K562 (cell line): Measurements from ENCODE around the gene ME3. TPM values are rescaled to one million over a fixed set of nuclear protein-coding genes. Genes with fewer than 3 reads are reported as not detected.

Source experiments
- ATAC-seq: fragments of 200-7000 bp; cut with Tn5 transposase; 3 replicates; pipeline ENCODE4 v1.9.1; 2020; ENCODE audit warnings: moderate library complexity
- BruUV-seq: library from RNA; stranded (reverse); fragments of 400-500 nt; replicated peaks from 2 replicates; lab custom pipeline; 2021; lab: Mats Ljungman, UMichigan
- CTCF ChIA-PET: fragments of 300-600 bp; formaldehyde crosslinking; extraction: SDS; loops from one replicate; lab custom pipeline; 2021; ENCODE audit warnings: low intra/inter-chr PET ratio; lab: Yijun Ruan, JAX
- POLR2A ChIA-PET: fragments of 300-600, 350-650 bp; sonication (Branson Sonifier 250); formaldehyde crosslinking; extraction: SDS; loops from one replicate; lab custom pipeline; 2021; ENCODE audit warnings: antibody characterized with exemption, inconsistent platforms; lab: Yijun Ruan, JAX
- DNase-seq, 4 experiments: peaks; one replicate each; pipeline versions ENCODE4 v3.0.0 to v3.0.0-alpha.2; 2011 to 2018; ENCODE audit warnings: low spot score in 3 of 4, mixed read lengths in 3 of 4; ENCODE audit errors: extremely low read depth in 1 of 4
- FAIRE-seq: peaks from 2 replicates; lab custom pipeline; 2011; peaks lifted over from hg19 to GRCh38; lab: Jason Lieb, UNC
- H2AFZ ChIP-seq: 2 replicates; pipeline ENCODE4 v1.6.0; 2011; ENCODE audit warnings: low read depth, low read length, control low read depth, inconsistent platforms
- H3K27ac ChIP-seq: fragments of 200-600 bp; 3 replicates; pipeline ENCODE4 v1.8.0; 2011; ENCODE audit warnings: low read depth, mild to moderate bottlenecking, control low read depth, inconsistent platforms, low read length, moderate library complexity, mixed read lengths; ENCODE audit errors: extremely low read depth
- H3K27me3 ChIP-seq, 2 experiments: fragments of 300-600 bp in 1 of 2; 2 replicates in 1 of 2; 3 replicates in 1 of 2; pipeline versions ENCODE4 v1.6.0 to v1.8.0; 2011; ENCODE audit warnings: inconsistent platforms in 2 of 2, low read length in 2 of 2, mild to moderate bottlenecking in 1 of 2, mixed read lengths in 1 of 2, moderate library complexity in 1 of 2; ENCODE audit not compliant: control insufficient read depth in 2 of 2, insufficient read depth in 2 of 2
- H3K36me3 ChIP-seq: fragments of 300-600 bp; 3 replicates; pipeline ENCODE4 v1.8.0; 2011; ENCODE audit warnings: mild to moderate bottlenecking, low read length, inconsistent platforms; ENCODE audit not compliant: control insufficient read depth, insufficient read depth
- H3K4me1 ChIP-seq, 2 experiments: fragments of 200-600 bp in 1 of 2; replicated peaks in 1 of 2; 2 replicates in 1 of 2; 3 replicates in 1 of 2; pipeline versions ENCODE4 v1.5.1 to v1.8.0; 2011; ENCODE audit warnings: inconsistent platforms in 2 of 2, low read length in 2 of 2, mild to moderate bottlenecking in 1 of 2, mixed read lengths in 1 of 2, moderate library complexity in 1 of 2; ENCODE audit not compliant: control insufficient read depth in 2 of 2, insufficient read depth in 2 of 2
- H3K4me2 ChIP-seq: 2 replicates; pipeline ENCODE4 v1.6.1; 2011; ENCODE audit warnings: low read length, control low read depth, inconsistent platforms, mixed read lengths; ENCODE audit not compliant: insufficient read depth
- H3K4me3 ChIP-seq: fragments of 200-600 bp; sonication (generic), shearing (Covaris generic); 2 replicates; pipeline ENCODE4 v1.5.1; 2016; ENCODE audit warnings: control low read depth, inconsistent platforms
- H3K79me2 ChIP-seq: fragments of 200-600 bp; 3 replicates; pipeline ENCODE4 v1.8.0; 2011; ENCODE audit warnings: low read length, inconsistent platforms; ENCODE audit not compliant: control insufficient read depth, insufficient read depth
- H3K9ac ChIP-seq, 2 experiments: 2 replicates each; pipeline versions ENCODE4 v1.6.0 to v1.6.1; 2011; ENCODE audit warnings: low read depth in 2 of 2, low read length in 2 of 2, control low read depth in 1 of 2, inconsistent platforms in 1 of 2, mild to moderate bottlenecking in 1 of 2, mixed read lengths in 1 of 2; ENCODE audit not compliant: insufficient read depth in 1 of 2
- H3K9me1 ChIP-seq: one replicate; pipeline ENCODE4 v1.6.0; 2011; ENCODE audit warnings: inconsistent platforms, mild to moderate bottlenecking, low read length, moderate library complexity; ENCODE audit not compliant: control insufficient read depth, insufficient read depth
- H3K9me3 ChIP-seq: replicated peaks from 2 replicates; pipeline ENCODE4 v1.5.1; 2011; ENCODE audit warnings: low read depth, low read length, inconsistent platforms; ENCODE audit not compliant: control insufficient read depth, insufficient read depth
- H4K20me1 ChIP-seq: replicated peaks from 2 replicates; pipeline ENCODE4 v1.6.1; 2011; ENCODE audit warnings: low read length, inconsistent platforms, mixed read lengths; ENCODE audit not compliant: control insufficient read depth, insufficient read depth
- DDX20 ChIP-seq: fragments of 450-650 bp; IDR thresholded peaks from 2 replicates; pipeline ENCODE4 v1.6.1; 2016; ENCODE audit warnings: missing genetic modification characterization, low read depth, mild to moderate bottlenecking, missing compliant biosample characterization, moderate library complexity
- KDM4B ChIP-seq, 2 experiments: fragments of 450-650 bp in 1 of 2; sonication (generic) in 1 of 2; IDR thresholded peaks; 2 replicates each; pipeline ENCODE4 v1.6.1; 2016 to 2017; ENCODE audit warnings: borderline replicate concordance in 2 of 2, antibody characterized with exemption in 1 of 2, low read depth in 1 of 2, mild to moderate bottlenecking in 1 of 2
- MED1 ChIP-seq: sonication (generic); formaldehyde crosslinking; IDR thresholded peaks from 2 replicates; pipeline ENCODE4 v1.8.1; 2023; ENCODE audit warnings: missing genetic modification reagents, borderline replicate concordance
- NBN ChIP-seq: fragments of 450-650 bp; IDR thresholded peaks from 2 replicates; pipeline ENCODE4 v1.6.1; 2016; ENCODE audit warnings: low read depth, mild to moderate bottlenecking
- SETDB1 ChIP-seq: IDR thresholded peaks from one replicate; pipeline ENCODE4 v1.6.1; 2012; ENCODE audit warnings: low read length, control low read depth, inconsistent platforms
- TAF9B ChIP-seq: fragments of 450-650 bp; IDR thresholded peaks from 2 replicates; pipeline ENCODE4 v1.6.1; 2018; ENCODE audit warnings: mild to moderate bottlenecking; ENCODE audit not compliant: partially characterized antibody
- ZNF197 ChIP-seq: fragments of 200-800 bp; sonication (Bioruptor generic); IDR thresholded peaks from 2 replicates; pipeline ENCODE4 v1.6.1; 2016; ENCODE audit warnings: low read depth, missing genetic modification characterization, missing compliant biosample characterization
- ZNF3 ChIP-seq: fragments of 250-450 bp; sonication (Bioruptor Pico); IDR thresholded peaks from 2 replicates; pipeline ENCODE4 v1.5.0; 2021; ENCODE audit warnings: mild to moderate bottlenecking, moderate library complexity
- ZNF507 ChIP-seq: conservative IDR thresholded peaks from 2 replicates; pipeline ENCODE4 v1.6.1; 2017; ENCODE audit warnings: missing genetic modification characterization, missing compliant biosample characterization
- WGBS: fragments of 100-300 bp; shearing (Covaris generic); methylation state at CpG from one replicate; pipeline ENCODE4 v1.1.6; 2016; ENCODE audit warnings: low coverage, mixed read lengths; ENCODE audit not compliant: insufficient coverage; ENCODE audit errors: missing lambda C conversion rate; 5-methylcytosine and 5-hydroxymethylcytosine counted together
- in situ Hi-C: fragments of 300-500 bp; cut with MboI; formaldehyde crosslinking; loops from 4 replicates; pipeline ENCODE4 v1.15.0; 2018; ENCODE audit warnings: inconsistent platforms, mixed read lengths
- intact Hi-C: fragments of 100-400 bp; cut with micrococcal nuclease; formaldehyde crosslinking; loops from 2 replicates; pipeline ENCODE4 v1.14.2; 2022
- polyA plus RNA-seq, 8 experiments: library from polyadenylated mRNA; depleted of rRNA in 4 of 8; stranded (reverse) in 5 of 8; unstranded in 3 of 8; fragments of >200 nt; fragmentation: Nextera tagmentation in 2 of 8; fragmentation: Illumina TruSeq in 1 of 8; extraction: Ambion mirVana in 2 of 8; extraction: Trizol in 1 of 8; gene quantifications; 2 replicates each; pipeline versions ENCODE4 v1.2.1 to v1.2.3, GENCODE V29; 2011 to 2014; ENCODE audit warnings: inconsistent platforms in 1 of 8, missing spikeins in 1 of 8
- total RNA-seq, 7 experiments: library from RNA; depleted of rRNA in 6 of 7; stranded (reverse); fragments of >200 nt in 6 of 7; fragmentation: Illumina TruSeq in 2 of 7; extraction: Trizol in 2 of 7; gene quantifications; 2 replicates each; pipeline versions ENCODE4 v1.2.1 to v1.2.3, GENCODE V29; 2011 to 2021; ENCODE audit warnings: low replicate concordance in 1 of 7

The ME3 gene
- total and polyA plus RNA-seq, 9 of the 15 experiments (the other 6 are each of a cell fraction or from before 2014, with no cell fraction given): not detected

- no peaks in the 10 kb centered on the region for H3K79me2 ChIP-seq
- ChIA-PET CTCF (no interaction called here), POLR2A (interaction anchor here (0.6 kb wide), 2 partner anchors 145 to 155 kb away, joined by 3 read pairs; no protein-coding TSS in a partner anchor)
- WGBS: 8% methylated on average over 7 of the region's 7 CpGs
- no peak for TF ChIP-seq KDM4B (IDR thresholded peaks at IDR 0.05; ENCODE audit: borderline replicate concordance in 2 of 2, low read depth in 1 of 2)
- no peak for TF ChIP-seq TAF9B
- no peak for TF ChIP-seq DDX20 (tag)
- H3K4me2 ChIP-seq: no peak overlapping the region
- no peak for DNase-seq
- no peak overlapping the region for H3K9ac ChIP-seq
- in situ Hi-C loops (no loop called here), intact Hi-C loops (no loop called here)
- H3K27ac ChIP-seq: no peak overlapping the region
- H3K9me1 ChIP-seq: no peaks in the 10 kb centered on the region
- peaks cover 0 to 4% of the 10 kb centered on the region in 2 experiments; a peak in 2 of 5 replicates for H3K27me3 ChIP-seq
- H4K20me1 ChIP-seq: no peaks in the 10 kb centered on the region
- FAIRE-seq: no peak
- H2AFZ ChIP-seq: no peak overlapping the region
- H3K4me3 ChIP-seq: no peak overlapping the region
- no peaks in the 10 kb centered on the region for H3K9me3 ChIP-seq
- H3K36me3 ChIP-seq: no peaks in the 10 kb centered on the region
- BruUV-seq: no TSS peak
- H3K4me1 ChIP-seq: no peaks in the 10 kb centered on the region
- ATAC-seq: no peak
Measured at GRCh38 chr11:86463120-86463519, 209.3 kb downstream of the ME3 start.

GRCh38 chr11:86461892-86462291 is 210.5 kb downstream of the ME3 start:
- Histone ChIP-seq H3K9me3 (no peaks in the 10 kb centered on the region), H3K4me3 (no peak overlapping the region), H3K36me3 (no peaks in the 10 kb centered on the region), H3K27ac (no peak overlapping the region)
- intact Hi-C loops: no loop called here
- TF ChIP-seq ZNF197: no peak
- TF ChIP-seq SETDB1: no peak
- no peak for TF ChIP-seq NBN
- no peak for TF ChIP-seq MED1 (CRISPR knock-in tag)
- TF ChIP-seq ZNF507 (tag): no peak
- no peak for TF ChIP-seq ZNF3 (CRISPR knock-in tag)
- TF ChIP-seq, all 486 proteins: peak for 0
- Histone ChIP-seq H3K9ac (no peak overlapping the region), H3K27me3 (peaks cover 0 to 4% of the 10 kb centered on the region in 2 experiments; a peak in 2 of 5 replicates), H3K9me1 (no peaks in the 10 kb centered on the region), H4K20me1 (no peaks in the 10 kb centered on the region), H3K4me1 (no peaks in the 10 kb centered on the region), H3K79me2 (no peaks in the 10 kb centered on the region), H3K4me2 (no peak overlapping the region), H2AFZ (no peak overlapping the region)
- WGBS: 22% methylated on average over 1 of the region's 1 CpG
- ChIA-PET POLR2A (no interaction called here), CTCF (no interaction called here)
- no peak for DNase-seq
- in situ Hi-C loops: no loop called here
- BruUV-seq: no TSS peak
- FAIRE-seq: no peak
- no peak for ATAC-seq
